Ishikawa (cell line): ENCODE data around the gene NONO.

ENCODE experiments used
- CEBPB ChIP-seq: IDR thresholded peaks from 2 replicates; pipeline ENCODE4 v1.6.1; 2012
- CREB1 ChIP-seq: IDR thresholded peaks from 2 replicates; pipeline ENCODE4 v1.6.1; 2012; ENCODE audit warnings: low read depth
- EGR1 ChIP-seq: IDR thresholded peaks from 2 replicates; pipeline ENCODE4 v1.6.1; 2012
- EP300 ChIP-seq: IDR thresholded peaks from 2 replicates; pipeline ENCODE4 v1.6.1; 2012; ENCODE audit warnings: borderline replicate concordance
- FOXM1 ChIP-seq: IDR thresholded peaks from 2 replicates; pipeline ENCODE4 v1.6.1; 2012; ENCODE audit warnings: low read depth, borderline replicate concordance
- MAX ChIP-seq: IDR thresholded peaks from 2 replicates; pipeline ENCODE4 v1.6.1; 2012
- NFIC ChIP-seq: IDR thresholded peaks from 2 replicates; pipeline ENCODE4 v1.6.1; 2012
- RAD21 ChIP-seq: IDR thresholded peaks from 2 replicates; pipeline ENCODE4 v1.6.1; 2012; ENCODE audit warnings: low read depth
- REST ChIP-seq: IDR thresholded peaks from 2 replicates; pipeline ENCODE4 v1.6.1; 2012; ENCODE audit warnings: low read depth, mild to moderate bottlenecking
- TAF1 ChIP-seq: IDR thresholded peaks from 2 replicates; pipeline ENCODE4 v1.6.1; 2012; ENCODE audit warnings: low read depth, mild to moderate bottlenecking
- TCF12 ChIP-seq: IDR thresholded peaks from 2 replicates; pipeline ENCODE4 v1.6.1; 2012; ENCODE audit warnings: low read depth
- TEAD4 ChIP-seq: IDR thresholded peaks from 2 replicates; pipeline ENCODE4 v1.6.1; 2012
- USF1 ChIP-seq: IDR thresholded peaks from 2 replicates; pipeline ENCODE4 v1.6.1; 2012
- YY1 ChIP-seq: IDR thresholded peaks from 2 replicates; pipeline ENCODE4 v1.6.1; 2012; ENCODE audit warnings: low read depth
- ZBTB7A ChIP-seq: IDR thresholded peaks from 2 replicates; pipeline ENCODE4 v1.6.1; 2012; ENCODE audit warnings: low read depth

The NONO gene

DNA sequence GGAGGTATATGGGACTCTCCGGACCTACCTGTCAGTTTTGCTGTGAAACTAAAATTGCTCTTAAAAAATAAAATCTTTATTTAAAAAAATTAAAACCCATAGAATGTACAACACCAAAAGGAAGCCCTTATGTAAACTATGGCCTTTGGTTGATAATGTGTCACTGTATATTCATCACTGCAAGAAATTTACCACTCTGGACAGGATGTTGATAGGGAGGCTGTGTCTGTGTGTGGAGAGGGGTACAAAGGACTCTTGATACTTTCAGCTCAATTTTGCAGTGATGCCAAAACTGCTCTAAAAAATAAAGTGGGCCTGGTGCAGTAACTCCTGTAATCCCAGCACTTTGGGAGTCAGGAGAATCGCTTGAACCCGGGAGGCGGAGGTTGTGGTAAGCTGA lies 26.6 kb upstream of the NONO start:
- TF ChIP-seq EGR1 (no peak), FOXM1 (no peak)

DNA sequence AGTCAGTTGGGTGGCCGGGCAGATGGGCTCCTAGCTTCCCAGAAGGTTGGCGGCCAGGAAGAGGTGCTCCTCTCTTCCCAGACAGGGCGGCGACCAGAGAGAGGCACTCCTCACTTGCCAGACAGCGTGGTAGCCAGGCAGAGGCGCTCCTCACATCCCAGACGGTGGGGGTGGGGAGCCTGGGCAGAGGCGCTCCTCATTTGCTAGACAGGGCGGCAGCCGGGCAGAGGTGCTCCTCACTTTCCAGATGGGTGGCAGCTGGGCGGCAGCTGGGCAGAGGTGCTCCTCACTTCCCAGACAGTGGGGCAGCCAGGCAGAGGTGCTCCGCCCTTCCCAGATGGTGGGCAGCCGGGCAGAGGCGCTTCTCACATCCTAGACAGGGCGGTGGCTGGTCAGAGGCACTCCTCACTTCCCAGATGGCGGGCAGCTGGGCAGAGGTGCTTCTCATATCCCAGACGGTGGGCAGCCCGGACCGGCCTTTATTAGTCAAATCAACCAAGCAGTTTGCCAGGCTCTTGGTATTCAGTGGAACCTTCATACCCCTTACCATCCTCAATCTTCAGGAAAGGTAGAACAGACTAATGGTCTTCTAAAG lies 13.5 kb upstream of the NONO start:
- TF ChIP-seq MAX (no peak), RAD21 (no peak), FOXM1 (no peak), EP300 (no peak), YY1 (no peak), TAF1 (no peak), ZBTB7A (no peak), CEBPB (no peak), EGR1 (no peak), TEAD4 (no peak)

DNA sequence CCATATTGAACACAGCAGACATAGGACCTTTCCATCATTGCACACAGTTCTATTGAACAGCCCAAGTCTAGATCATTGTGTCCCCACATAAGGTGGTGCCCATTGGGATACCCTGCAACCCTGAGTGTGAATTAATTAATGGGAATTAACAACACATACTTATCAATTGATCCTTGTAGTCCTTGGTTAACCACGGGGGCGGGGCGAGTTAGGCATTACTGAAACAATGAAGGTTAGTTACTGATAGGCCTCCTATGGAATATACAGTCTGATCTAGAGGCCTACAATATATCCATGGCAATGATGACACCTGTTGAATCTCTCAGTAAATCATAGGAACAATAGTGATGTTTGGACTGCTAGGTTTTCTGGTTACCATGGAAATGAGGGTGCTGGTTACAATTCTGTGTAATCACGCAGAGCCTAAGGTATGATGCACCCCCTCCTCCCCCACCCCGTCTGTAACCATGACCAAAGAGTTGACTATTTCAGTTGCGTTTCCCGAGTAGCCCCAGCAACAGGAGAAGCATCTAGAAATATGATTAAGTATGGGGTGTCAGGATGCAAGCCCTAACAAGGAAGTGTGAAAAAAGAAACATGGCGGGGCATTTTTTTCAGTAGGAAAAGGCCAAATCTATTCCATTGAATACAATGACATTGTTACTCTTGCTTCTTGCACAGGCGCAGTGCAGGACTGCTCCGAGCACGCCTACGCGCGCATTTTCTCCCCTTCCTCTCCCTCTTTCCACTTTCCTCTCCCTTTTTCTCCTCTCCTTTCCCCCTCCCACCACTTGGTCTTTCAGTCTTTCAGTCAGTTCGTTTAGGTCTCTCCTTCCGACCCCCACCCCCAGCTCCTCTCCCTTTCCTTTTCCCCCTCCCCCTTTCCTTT lies 677 bp upstream of the NONO start:
- TF ChIP-seq EGR1 (peak; percentile 55), EP300 (no peak)

- TF ChIP-seq TCF12 (no peak), NFIC (no peak)
Observed at GRCh38 chrX:71285929-71286328, 2.5 kb downstream of the NONO start.

DNA sequence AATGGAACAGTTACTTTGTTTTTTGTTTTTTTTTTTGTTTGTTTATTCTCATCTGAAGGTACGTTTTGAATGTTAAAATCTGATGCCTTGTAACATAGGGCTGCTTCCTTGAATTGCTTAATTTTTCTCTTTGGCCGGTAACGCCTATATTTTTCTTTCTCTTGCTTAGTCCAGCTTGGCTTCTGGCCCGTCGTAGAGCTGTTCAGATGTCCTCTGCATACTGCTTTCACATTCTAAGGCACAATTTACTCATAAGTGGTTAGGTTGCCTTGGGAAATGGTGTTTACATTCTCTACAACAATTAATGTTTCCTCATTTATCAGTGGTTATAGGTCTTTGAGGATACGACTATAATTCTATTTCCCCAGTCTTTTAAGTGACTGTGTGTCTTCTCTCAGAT lies 7.9 kb downstream of the NONO start:
- TF ChIP-seq REST (no peak), TCF12 (no peak), EP300 (no peak), CEBPB (no peak), FOXM1 (no peak), TAF1 (no peak), ZBTB7A (no peak), EGR1 (no peak), MAX (no peak), TEAD4 (no peak), YY1 (no peak), RAD21 (no peak), CREB1 (no peak), NFIC (no peak), USF1 (no peak)

GRCh38 chrX:71292669-71293365 lies 9.4 kb downstream of the NONO start:
- no peak for TF ChIP-seq TCF12
- no peak for TF ChIP-seq NFIC
- no peak for TF ChIP-seq RAD21
- TF ChIP-seq CEBPB = no peak

DNA sequence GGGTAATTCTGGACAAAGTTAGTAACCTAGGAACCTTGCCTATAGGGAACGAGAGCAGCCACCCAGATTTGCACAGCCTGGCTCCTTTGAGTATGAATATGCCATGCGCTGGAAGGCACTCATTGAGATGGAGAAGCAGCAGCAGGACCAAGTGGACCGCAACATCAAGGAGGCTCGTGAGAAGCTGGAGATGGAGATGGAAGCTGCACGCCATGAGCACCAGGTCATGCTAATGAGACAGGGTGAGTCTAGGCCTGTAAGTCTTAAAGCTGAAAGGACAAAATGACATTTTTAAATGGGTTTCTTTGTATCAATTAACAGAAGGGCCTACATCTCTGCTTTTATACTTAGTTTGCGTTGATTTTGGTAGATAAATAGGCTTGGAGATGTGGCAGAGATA lies 13.4 kb downstream of the NONO start:
- TF ChIP-seq TAF1 (no peak), RAD21 (no peak), NFIC (no peak), ZBTB7A (no peak), TEAD4 (no peak), FOXM1 (no peak), USF1 (no peak), EP300 (no peak), MAX (no peak)

DNA sequence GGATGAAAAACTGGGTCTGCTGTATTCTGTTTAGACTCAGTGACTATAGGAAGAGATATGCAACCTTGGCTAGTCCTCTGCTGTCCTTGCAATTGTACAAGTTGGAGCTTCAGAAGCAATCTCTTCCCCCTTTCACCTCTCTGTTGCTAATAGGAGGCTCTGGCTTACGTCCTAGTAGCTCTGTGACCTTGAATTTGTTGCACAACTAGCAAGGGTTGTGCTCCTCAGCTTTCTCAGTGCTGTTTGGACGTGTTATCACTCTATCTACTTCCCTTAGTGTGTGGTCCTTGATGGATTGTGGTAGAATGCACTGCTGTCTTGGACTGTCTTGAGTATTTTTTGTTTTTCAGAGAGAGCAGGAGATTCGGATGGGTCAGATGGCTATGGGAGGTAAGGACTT lies 14.7 kb downstream of the NONO start:
- TF ChIP-seq YY1 (no peak), FOXM1 (no peak), REST (no peak), NFIC (no peak), EP300 (no peak), EGR1 (no peak), RAD21 (no peak), TCF12 (no peak), MAX (no peak), CEBPB (no peak), USF1 (no peak), CREB1 (no peak), ZBTB7A (no peak), TAF1 (no peak), TEAD4 (no peak)
